GM12801 (cell line): Measurements from ENCODE around the gene CACNA1G.

Source experiments
- TF ChIP-seq, protein P1 (sequence below): IDR thresholded peaks from one replicate; pipeline ENCODE4 v1.5.1; 2011; ENCODE audit warnings: control low read depth; ENCODE audit not compliant: insufficient read length; ENCODE audit errors: extremely low read depth

The CACNA1G gene

DNA sequence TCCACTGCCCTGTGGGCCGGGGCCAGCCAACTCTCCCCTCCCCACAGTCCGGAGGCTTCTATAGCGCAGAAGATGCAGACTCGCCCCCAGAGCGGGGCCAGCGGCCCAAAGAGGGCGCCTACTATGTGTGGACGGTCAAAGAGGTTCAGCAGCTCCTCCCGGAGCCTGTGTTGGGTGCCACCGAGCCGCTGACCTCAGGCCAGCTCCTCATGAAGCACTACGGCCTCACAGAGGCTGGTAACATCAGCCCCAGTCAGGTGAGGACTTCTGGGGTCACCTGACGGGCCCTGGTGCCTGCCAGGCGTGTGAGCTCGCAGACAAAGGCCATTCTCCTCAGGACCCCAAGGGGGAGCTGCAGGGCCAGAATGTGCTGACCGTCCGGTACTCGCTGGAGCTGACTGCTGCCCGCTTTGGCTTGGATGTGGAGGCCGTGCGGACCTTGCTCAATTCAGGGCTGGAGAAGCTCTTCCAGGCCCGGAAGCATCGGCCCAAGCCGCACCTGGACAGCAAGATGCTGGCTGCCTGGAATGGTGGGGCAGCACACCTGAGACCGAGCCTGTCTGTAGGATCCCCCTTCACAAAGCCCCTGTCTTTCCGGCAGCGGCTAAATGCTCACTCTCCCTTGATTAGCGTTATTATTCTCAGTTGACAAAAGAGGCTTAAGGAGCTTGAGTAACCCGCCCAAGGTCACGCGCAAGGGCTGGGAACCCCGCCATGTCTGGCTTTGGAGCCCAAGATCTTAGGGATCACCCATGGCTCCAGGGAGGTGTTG lies 9.7 kb upstream of the CACNA1G start:
- TF ChIP-seq, protein P1, sequence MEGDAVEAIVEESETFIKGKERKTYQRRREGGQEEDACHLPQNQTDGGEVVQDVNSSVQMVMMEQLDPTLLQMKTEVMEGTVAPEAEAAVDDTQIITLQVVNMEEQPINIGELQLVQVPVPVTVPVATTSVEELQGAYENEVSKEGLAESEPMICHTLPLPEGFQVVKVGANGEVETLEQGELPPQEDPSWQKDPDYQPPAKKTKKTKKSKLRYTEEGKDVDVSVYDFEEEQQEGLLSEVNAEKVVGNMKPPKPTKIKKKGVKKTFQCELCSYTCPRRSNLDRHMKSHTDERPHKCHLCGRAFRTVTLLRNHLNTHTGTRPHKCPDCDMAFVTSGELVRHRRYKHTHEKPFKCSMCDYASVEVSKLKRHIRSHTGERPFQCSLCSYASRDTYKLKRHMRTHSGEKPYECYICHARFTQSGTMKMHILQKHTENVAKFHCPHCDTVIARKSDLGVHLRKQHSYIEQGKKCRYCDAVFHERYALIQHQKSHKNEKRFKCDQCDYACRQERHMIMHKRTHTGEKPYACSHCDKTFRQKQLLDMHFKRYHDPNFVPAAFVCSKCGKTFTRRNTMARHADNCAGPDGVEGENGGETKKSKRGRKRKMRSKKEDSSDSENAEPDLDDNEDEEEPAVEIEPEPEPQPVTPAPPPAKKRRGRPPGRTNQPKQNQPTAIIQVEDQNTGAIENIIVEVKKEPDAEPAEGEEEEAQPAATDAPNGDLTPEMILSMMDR: no peak

DNA sequence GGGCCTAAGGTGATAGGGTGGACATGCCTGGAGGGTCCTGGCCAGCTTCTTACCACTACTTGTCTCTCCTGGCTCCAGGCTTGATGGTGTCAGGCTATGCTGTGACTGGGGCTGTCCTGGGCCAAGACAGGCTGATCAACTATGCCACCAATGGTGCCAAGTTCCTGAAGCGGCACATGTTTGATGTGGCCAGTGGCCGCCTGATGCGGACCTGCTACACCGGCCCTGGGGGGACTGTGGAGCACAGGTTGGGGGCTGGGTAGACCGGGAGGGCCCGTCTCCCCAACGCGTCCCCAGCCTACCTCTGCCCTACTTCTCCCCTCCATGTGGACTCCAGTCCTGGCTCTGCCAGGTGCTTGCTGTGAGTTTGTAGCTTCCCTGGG lies 9.1 kb upstream of the CACNA1G start:
- TF ChIP-seq, protein P1: no peak

DNA sequence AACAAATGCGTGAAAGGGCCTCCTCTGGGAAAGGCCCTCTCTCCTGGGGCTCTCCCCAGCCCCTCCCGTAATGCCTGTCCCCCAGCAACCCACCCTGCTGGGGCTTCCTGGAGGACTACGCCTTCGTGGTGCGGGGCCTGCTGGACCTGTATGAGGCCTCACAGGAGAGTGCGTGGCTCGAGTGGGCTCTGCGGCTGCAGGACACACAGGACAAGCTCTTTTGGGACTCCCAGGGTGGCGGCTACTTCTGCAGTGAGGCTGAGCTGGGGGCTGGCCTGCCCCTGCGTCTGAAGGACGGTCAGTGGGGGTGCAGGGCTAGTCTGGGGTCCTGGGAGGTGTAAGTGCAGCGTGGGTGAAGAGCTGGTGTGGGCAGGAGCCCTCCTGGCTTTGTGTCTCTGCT lies 8.6 kb upstream of the CACNA1G start:
- TF ChIP-seq, protein P1: no peak

DNA sequence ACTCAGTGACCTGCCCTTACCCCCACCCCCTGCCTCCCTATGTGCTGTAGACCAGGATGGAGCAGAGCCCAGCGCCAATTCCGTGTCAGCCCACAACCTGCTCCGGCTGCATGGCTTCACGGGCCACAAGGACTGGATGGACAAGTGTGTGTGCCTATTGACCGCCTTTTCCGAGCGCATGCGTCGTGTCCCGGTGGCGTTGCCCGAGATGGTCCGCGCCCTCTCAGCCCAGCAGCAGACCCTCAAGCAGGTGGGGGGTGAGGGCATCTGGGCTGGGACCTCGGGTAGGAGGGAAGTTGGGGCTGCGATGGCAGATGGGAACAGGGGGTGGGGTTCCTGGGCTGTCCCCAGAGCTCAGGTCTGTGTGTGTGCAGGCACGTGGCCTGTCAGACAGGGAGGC lies 6.3 kb upstream of the CACNA1G start:
- TF ChIP-seq, protein P1: no peak

DNA sequence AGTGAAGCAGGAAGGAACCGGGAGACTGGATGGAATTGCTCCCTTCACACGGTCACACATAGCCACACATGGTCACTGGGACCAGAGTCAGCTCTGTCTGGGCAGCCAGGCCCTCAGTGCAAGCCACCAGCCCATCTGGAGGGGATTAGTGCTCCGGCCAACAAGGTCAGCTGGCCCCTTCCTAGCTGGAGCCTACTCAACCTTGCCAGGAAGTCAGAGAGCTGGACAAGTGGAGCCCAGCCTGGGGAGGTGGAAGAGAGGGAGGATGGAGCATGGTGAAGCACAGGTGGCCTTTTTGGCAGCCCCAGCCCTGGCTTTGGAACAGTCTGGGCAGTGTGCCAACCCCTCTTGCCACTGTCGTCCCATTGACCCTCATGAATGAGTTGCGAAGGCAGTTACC lies 3.7 kb upstream of the CACNA1G start:
- TF ChIP-seq, protein P1: no peak

DNA sequence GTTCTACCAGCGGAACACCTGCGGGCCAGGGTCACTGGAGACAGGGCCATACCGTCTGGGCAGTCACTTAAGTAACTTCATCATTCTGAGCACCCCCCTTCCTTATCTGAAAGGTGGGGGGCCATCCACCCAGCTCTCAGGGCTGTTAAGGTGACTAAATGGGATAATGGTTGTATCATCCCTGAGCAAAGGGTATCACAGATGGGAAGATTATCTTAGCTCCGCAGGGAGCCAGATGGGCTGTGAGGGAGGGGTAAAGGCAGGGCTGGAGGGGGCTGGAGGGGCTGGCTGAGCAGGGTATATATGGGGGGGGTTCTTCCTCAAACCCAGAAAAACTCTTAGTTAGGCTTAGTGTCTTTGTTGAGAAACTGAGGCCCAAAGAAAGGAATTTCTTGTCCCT lies 2.9 kb upstream of the CACNA1G start:
- TF ChIP-seq, protein P1: no peak

DNA sequence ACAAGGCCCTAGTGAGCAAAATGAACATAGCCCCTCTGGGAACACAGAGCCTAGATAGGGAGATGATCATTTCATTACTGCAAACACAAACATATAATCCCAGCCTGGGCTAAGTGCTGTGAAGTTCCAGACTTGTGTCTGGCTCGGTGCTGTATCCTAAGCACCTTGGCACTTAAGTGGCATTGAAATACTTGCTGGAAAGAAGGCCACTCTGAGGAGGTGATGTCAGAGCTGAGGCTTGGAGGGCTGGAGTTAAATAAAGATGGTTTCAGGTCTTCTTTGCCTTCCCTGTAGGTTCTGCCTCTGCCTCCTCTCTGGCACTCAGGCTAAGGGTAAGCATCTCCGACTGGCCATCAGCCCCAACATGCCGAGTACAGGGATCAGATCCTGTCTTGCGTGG lies 2.4 kb upstream of the CACNA1G start:
- TF ChIP-seq, protein P1: no peak
